ENCODE data around the gene EMILIN1.
"Not testable (repeated sequence)": the region's sequence is repeated elsewhere in the genome, so short reads cannot be mapped to it uniquely, and the experiment has no call there.

The EMILIN1 gene

DNA sequence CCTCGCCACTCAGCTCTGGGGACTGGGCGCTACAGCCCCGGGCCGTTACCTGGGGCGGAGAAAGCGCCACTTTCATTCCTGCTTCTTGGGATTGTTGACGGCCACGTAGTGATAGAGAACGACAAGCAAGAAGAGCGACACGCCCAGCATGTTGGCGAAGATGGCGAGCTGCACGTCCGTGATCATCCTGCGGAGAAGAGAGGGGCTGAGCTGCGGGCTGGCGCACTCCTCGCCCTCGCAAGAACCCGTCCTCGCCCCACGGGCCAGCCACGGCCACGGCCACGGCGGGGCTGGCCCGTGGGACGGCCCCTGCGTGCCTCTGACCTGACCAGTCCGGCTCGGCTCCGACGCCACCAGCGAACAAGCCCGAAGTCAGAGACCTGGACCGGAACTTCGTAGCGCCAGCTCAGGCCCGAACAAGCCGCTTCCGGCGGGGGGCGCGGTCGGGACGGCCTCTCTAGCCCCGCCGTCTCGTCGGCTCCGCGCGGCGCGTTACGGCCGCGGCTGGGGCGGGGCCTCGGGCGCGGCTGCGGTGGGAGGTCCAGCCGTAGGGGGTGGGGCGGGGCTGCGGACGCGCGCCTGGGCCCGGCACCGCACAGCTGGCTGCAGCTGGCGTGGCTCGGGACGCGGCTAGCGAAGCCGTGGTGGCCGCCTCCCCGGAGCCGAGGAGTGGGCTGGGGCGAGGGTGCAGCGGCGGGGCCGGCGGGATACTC is 7.0 kb upstream of the EMILIN1 start, which contains the start of gene OST4:
TSS of gene OST4 (minus strand) at position 378 of the 713 bp plus-strand sequence.
- Histone ChIP-seq H3K4me3 (ENCODE audit: low read length) (peak within 1 kb of the TSS; percentile 73), H3K4me1 (ENCODE audit: control insufficient read depth, insufficient read depth, low read length) (no peaks in the 10 kb centered on the region), H3K27ac (ENCODE audit: low read length) (no peak within 1 kb of the TSS), H3K9me3 (ENCODE audit: control insufficient read depth, insufficient read depth, low read length) (no peaks in the 10 kb centered on the region), H3K36me3 (ENCODE audit: control insufficient read depth, insufficient read depth, low read length) (no peaks in the 10 kb centered on the region), H3K27me3 (ENCODE audit: control insufficient read depth, insufficient read depth, low read length) (no peaks in the 10 kb centered on the region)
- no CpG with 5 or more reads among the region's 86 CpGs for WGBS (ENCODE audit: insufficient coverage, insufficient read length)
- DNase-seq (ENCODE audit: low read depth, low spot score), result no peak

DNA sequence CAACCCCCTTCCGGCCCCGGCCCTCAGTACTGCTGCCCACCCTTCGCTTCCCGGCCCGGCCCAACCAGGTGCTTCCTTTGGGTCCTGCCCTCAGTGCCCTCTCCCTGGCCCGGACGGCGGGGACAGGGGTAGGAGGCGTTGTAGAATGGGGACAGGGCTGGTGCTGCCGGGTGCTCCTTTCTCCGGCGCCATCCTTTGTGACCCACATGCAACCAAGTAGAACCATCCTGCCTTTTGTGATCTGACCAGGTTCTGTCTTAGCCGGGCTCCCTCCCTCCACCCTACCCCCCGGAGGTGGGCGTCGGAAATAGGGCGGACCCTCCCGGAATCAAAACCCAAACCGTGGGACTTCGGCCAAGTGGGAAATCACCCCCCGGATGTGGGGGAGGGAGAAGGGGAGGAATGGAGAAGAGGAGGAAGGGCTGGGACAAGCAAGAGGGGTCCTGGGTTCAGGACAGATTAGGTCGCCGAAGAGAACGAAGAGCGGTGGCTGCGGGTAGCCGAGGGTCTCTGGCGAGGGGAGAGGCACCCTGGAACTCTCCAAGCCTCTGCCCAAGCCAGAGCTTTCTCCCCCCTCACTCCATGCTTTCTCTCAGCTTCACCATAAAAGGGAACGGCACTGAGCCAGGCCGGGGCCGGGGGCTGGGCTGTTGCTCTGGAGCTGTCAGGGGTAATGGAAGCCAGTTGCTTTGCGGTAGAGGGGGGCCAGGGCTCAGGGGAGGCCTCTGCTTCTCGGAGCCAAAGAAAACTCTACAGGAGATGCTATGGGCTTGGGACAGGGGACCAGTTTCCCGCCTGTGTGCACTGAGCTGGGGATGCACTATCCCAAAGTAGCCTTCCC is 6.2 kb upstream of the EMILIN1 start:
- no peak for DNase-seq (ENCODE audit: low read depth, low spot score)
- Histone ChIP-seq H3K27ac (ENCODE audit: low read length) (no peak overlapping the region), H3K4me3 (ENCODE audit: low read length) (peak overlapping the region; percentile 73; the same call in 1 of the 2 replicates), H3K4me1 (ENCODE audit: control insufficient read depth, insufficient read depth, low read length) (no peaks in the 10 kb centered on the region), H3K9me3 (ENCODE audit: control insufficient read depth, insufficient read depth, low read length) (no peaks in the 10 kb centered on the region), H3K36me3 (ENCODE audit: control insufficient read depth, insufficient read depth, low read length) (no peaks in the 10 kb centered on the region), H3K27me3 (ENCODE audit: control insufficient read depth, insufficient read depth, low read length) (no peaks in the 10 kb centered on the region)
- no CpG with 5 or more reads among the region's 34 CpGs for WGBS (ENCODE audit: insufficient coverage, insufficient read length)

DNA sequence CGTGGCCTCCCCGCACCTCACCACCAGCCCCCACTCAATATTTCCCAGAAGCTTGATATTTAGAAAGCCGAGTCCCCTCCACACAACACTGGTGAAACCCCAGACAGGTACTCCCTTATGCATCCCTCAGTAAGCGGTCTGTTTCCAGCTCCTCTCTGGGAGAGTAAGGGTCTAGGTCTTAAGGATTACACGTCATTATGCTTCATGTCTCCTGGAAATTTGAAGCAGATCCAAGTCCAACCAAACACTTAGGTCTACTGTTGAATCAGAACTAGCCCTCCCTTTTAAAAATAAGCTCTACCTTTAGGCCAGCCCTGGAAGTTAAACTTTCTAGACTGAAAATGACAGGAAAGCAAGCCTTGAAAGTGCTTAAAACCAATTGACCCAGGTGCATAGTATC is 5.5 kb upstream of the EMILIN1 start:
- Histone ChIP-seq H3K4me3 (ENCODE audit: low read length) (no peak overlapping the region; the same call in 1 of the 2 replicates), H3K36me3 (ENCODE audit: control insufficient read depth, insufficient read depth, low read length) (no peaks in the 10 kb centered on the region), H3K9me3 (ENCODE audit: control insufficient read depth, insufficient read depth, low read length) (no peaks in the 10 kb centered on the region), H3K4me1 (ENCODE audit: control insufficient read depth, insufficient read depth, low read length) (no peaks in the 10 kb centered on the region), H3K27me3 (ENCODE audit: control insufficient read depth, insufficient read depth, low read length) (no peaks in the 10 kb centered on the region), H3K27ac (ENCODE audit: low read length) (no peak overlapping the region)
- no CpG with 5 or more reads among the region's 5 CpGs for WGBS (ENCODE audit: insufficient coverage, insufficient read length)
- no peak for DNase-seq (ENCODE audit: low read depth, low spot score)

DNA sequence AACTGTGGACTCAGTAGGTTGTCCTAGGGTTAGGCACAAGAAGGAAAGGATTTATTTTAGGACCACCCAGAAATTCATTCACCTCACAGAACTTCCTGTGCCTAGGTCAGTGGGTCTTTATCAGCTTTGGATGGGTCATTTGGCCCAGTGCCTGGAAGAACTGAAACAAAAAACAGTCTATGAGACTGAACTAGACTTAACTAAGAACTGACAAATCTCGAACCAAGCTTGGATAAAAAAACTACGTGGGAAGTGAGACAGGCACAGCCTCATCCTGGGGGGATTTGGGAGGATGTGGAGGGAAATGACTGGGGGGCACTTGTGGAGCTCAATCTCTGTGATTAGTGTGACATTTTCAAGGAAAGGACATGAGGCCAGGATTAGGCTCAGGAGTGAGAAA is 4.6 kb upstream of the EMILIN1 start:
- Histone ChIP-seq H3K27ac (ENCODE audit: low read length) (no peak overlapping the region), H3K4me3 (ENCODE audit: low read length) (no peak overlapping the region), H3K36me3 (ENCODE audit: control insufficient read depth, insufficient read depth, low read length) (no peaks in the 10 kb centered on the region; the same call in 1 of the 2 replicates), H3K9me3 (ENCODE audit: control insufficient read depth, insufficient read depth, low read length) (no peaks in the 10 kb centered on the region), H3K27me3 (ENCODE audit: control insufficient read depth, insufficient read depth, low read length) (no peaks in the 10 kb centered on the region), H3K4me1 (ENCODE audit: control insufficient read depth, insufficient read depth, low read length) (peaks cover 6% of the 10 kb centered on the region)
- DNase-seq (ENCODE audit: low read depth, low spot score), result no peak
- WGBS (ENCODE audit: insufficient coverage, insufficient read length), result no CpG with 5 or more reads among the region's 2 CpGs

DNA sequence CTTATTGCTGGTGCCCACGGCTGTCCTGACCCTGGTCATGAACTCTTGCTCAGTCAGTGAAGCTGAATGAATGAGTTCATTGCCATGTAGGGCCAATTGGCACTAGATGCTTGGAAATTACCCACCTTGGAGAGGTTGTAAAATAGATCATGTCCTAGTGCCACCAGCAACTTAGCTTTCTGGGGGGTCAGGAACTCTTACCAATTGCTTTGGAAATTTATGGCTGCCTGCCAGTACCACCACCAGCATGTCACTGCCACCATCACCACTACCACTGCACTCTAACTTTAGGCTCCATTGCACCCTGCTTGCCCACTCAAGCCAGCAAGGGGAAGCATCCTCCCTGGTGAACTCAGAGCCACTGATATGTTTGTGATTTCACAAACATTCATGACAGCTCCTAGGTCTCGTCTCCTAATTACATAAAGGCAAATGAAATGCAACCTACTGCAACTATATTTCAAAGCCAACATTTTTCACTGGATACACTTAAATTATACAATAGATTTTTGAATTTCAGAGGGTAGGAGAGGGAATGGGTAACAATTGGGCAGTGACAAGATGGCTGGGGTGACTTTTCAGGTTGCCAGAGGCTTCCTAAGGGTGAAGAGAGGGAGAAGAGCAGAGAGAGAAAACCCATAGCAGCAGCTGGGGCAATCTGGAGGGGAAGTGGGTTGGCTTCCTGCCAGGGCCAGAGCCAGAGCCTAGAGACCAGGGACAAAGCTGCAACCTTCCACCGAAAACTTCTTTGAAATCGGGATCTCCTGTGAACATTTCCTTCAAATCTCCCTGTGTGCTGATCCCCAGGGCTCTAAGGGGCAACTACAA is 3.5 kb upstream of the EMILIN1 start:
- no peak overlapping the region for H3K27ac ChIP-seq (ENCODE audit: low read length)
- no peak for DNase-seq (ENCODE audit: low read depth, low spot score)

DNA sequence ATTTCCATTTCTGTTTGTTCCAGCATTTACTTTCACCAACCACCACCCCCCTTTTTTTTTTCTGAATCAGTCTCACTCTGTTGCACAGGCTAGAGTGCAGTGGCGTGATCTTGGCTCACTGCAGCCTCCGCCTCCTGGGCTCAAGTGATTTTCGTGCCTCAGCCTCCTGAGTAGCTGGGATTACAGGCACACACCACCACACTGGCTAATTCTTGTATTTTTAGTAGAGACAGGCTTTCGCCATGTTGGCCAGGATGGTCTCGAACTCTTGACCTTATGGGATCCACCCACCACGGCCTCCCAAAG is 2.9 kb upstream of the EMILIN1 start:
- H3K4me3 ChIP-seq (ENCODE audit: low read length); H3K36me3 ChIP-seq (ENCODE audit: control insufficient read depth, insufficient read depth, low read length); H3K4me1 ChIP-seq (ENCODE audit: control insufficient read depth, insufficient read depth, low read length); H3K27me3 ChIP-seq (ENCODE audit: control insufficient read depth, insufficient read depth, low read length); H3K9me3 ChIP-seq (ENCODE audit: control insufficient read depth, insufficient read depth, low read length); H3K27ac ChIP-seq (ENCODE audit: low read length); DNase-seq (ENCODE audit: low read depth, low spot score): not testable (repeated sequence)
- no CpG with 5 or more reads among the region's 6 CpGs for WGBS (ENCODE audit: insufficient coverage, insufficient read length)

More for the DNA sequence above, 3.5 kb upstream of the EMILIN1 start:
- H3K36me3 ChIP-seq (ENCODE audit: control insufficient read depth, insufficient read depth, low read length), result no peaks in the 10 kb centered on the region; the same call in 1 of the 2 replicates
- H3K9me3 ChIP-seq (ENCODE audit: control insufficient read depth, insufficient read depth, low read length), result no peaks in the 10 kb centered on the region
- peaks cover 6% of the 10 kb centered on the region for H3K4me1 ChIP-seq (ENCODE audit: control insufficient read depth, insufficient read depth, low read length)
- H3K27me3 ChIP-seq (ENCODE audit: control insufficient read depth, insufficient read depth, low read length), result no peaks in the 10 kb centered on the region
- H3K4me3 ChIP-seq (ENCODE audit: low read length), result no peak overlapping the region
- WGBS (ENCODE audit: insufficient coverage, insufficient read length), result no CpG with 5 or more reads among the region's 4 CpGs

DNA sequence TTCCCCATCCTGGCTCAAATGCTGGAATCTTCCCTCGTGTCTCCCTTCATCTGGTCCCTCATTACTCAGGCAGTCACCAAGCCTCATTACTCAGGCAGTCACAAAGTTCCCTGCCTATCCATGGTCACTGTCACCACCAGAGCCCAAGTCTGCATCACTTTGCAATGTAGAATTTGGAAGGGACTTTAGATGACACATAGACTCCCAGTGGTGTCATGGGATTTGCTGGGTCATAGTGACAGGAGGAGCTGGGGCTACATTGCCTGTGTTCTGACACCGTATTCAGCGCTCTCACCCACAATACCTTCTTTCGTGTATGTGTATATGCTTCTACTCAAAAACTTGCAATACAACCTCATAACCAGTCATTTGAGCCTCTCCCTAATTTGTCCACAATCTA is 2.1 kb upstream of the EMILIN1 start:
- Histone ChIP-seq H3K9me3 (ENCODE audit: control insufficient read depth, insufficient read depth, low read length) (no peaks in the 10 kb centered on the region), H3K36me3 (ENCODE audit: control insufficient read depth, insufficient read depth, low read length) (no peaks in the 10 kb centered on the region; the same call in 1 of the 2 replicates), H3K4me3 (ENCODE audit: low read length) (no peak overlapping the region), H3K27me3 (ENCODE audit: control insufficient read depth, insufficient read depth, low read length) (no peaks in the 10 kb centered on the region), H3K27ac (ENCODE audit: low read length) (no peak overlapping the region), H3K4me1 (ENCODE audit: control insufficient read depth, insufficient read depth, low read length) (peaks cover 6% of the 10 kb centered on the region)
- no CpG with 5 or more reads among the region's 4 CpGs for WGBS (ENCODE audit: insufficient coverage, insufficient read length)
- DNase-seq (ENCODE audit: low read depth, low spot score), result no peak

DNA sequence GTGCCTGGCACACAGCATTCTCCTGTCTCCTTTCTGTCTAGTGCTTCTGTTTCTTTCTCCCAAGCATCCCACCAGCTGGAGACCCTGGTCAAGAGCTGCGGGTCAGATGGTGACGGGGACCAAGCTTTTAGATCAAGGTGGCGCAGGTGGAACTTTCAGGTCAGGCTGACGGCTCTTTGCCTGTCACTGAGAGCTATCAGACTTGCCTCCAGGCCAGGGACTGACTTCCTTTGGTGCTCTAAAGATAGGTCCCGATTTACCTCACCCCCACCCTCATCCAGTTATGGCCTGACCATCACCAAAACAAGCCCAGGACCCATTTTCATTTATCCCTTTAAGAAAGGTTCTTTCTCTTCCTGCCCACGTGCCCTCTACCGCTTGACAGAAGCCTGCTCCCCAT is 1.2 kb upstream of the EMILIN1 start:
- H3K36me3 ChIP-seq (ENCODE audit: control insufficient read depth, insufficient read depth, low read length), result no peaks in the 10 kb centered on the region; the same call in 1 of the 2 replicates
- H3K27ac ChIP-seq (ENCODE audit: low read length), result no peak overlapping the region
- peaks cover 6% of the 10 kb centered on the region for H3K4me1 ChIP-seq (ENCODE audit: control insufficient read depth, insufficient read depth, low read length)
- no peak overlapping the region for H3K4me3 ChIP-seq (ENCODE audit: low read length)
- no CpG with 5 or more reads among the region's 7 CpGs for WGBS (ENCODE audit: insufficient coverage, insufficient read length)
- no peaks in the 10 kb centered on the region for H3K9me3 ChIP-seq (ENCODE audit: control insufficient read depth, insufficient read depth, low read length)
- no peaks in the 10 kb centered on the region for H3K27me3 ChIP-seq (ENCODE audit: control insufficient read depth, insufficient read depth, low read length)
- no peak for DNase-seq (ENCODE audit: low read depth, low spot score)

DNA sequence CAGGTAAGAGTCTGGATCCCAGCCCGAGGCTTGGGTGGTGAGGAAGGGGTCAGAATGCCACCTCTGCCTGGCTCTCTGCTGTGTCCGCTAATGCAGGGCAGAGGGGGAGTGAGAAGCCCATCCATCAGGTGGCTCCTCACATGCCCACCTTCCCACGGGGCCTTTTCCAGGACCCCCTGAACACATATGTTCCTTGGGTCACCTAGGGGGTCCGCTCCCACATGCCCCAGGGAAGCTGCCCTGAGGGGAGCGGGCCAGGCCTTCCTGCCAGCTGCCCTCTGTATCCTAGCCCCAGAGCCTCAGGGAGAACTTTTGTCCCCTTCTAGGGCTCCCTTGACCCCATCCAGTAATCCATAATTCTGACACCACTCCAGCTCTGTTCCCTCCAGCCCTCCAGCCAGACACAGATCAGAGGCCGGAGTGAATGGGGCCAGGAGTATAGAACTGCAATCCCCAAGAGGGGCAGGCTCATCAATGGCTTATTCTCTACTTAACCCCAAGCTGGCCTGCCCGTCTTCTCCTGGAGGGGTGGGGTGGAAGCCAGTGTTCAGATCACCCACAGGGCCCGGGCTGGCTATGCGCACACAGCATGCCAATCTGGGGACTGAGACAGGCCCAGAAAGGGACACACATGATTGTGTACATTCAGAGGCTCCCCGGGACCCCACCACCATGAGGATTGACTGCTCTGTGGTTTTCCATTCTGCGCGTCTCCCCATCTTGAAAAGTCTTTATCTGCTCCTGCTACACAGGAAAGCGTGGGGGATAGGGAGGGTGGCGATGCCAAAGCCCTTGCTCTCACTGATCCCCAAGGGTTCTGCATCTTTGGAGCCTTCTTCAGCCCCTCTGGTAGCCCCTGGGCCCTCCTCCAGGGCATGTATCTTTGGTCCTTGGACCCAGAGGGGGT is 1.1 kb downstream of the EMILIN1 start:
- no CpG with 5 or more reads among the region's 14 CpGs for WGBS (ENCODE audit: insufficient coverage, insufficient read length)
- no peak for DNase-seq (ENCODE audit: low read depth, low spot score)

More for the DNA sequence above, 1.1 kb downstream of the EMILIN1 start:
- peaks cover 6% of the 10 kb centered on the region for H3K4me1 ChIP-seq (ENCODE audit: control insufficient read depth, insufficient read depth, low read length)
- no peaks in the 10 kb centered on the region for H3K9me3 ChIP-seq (ENCODE audit: control insufficient read depth, insufficient read depth, low read length)
- no peaks in the 10 kb centered on the region; the same call in 1 of the 2 replicates for H3K36me3 ChIP-seq (ENCODE audit: control insufficient read depth, insufficient read depth, low read length)
- H3K27ac ChIP-seq (ENCODE audit: low read length), result no peak overlapping the region
- no peaks in the 10 kb centered on the region for H3K27me3 ChIP-seq (ENCODE audit: control insufficient read depth, insufficient read depth, low read length)
- H3K4me3 ChIP-seq (ENCODE audit: low read length), result no peak overlapping the region

Measured in iPS DF 6.9 (cell line).